ENCODE results near the gene NRN1.
"Not testable (repeated sequence)": the region's sequence is repeated elsewhere in the genome, so short reads cannot be mapped to it uniquely, and the experiment has no call there.

NRN1 gene, protein sequence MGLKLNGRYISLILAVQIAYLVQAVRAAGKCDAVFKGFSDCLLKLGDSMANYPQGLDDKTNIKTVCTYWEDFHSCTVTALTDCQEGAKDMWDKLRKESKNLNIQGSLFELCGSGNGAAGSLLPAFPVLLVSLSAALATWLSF

DNA sequence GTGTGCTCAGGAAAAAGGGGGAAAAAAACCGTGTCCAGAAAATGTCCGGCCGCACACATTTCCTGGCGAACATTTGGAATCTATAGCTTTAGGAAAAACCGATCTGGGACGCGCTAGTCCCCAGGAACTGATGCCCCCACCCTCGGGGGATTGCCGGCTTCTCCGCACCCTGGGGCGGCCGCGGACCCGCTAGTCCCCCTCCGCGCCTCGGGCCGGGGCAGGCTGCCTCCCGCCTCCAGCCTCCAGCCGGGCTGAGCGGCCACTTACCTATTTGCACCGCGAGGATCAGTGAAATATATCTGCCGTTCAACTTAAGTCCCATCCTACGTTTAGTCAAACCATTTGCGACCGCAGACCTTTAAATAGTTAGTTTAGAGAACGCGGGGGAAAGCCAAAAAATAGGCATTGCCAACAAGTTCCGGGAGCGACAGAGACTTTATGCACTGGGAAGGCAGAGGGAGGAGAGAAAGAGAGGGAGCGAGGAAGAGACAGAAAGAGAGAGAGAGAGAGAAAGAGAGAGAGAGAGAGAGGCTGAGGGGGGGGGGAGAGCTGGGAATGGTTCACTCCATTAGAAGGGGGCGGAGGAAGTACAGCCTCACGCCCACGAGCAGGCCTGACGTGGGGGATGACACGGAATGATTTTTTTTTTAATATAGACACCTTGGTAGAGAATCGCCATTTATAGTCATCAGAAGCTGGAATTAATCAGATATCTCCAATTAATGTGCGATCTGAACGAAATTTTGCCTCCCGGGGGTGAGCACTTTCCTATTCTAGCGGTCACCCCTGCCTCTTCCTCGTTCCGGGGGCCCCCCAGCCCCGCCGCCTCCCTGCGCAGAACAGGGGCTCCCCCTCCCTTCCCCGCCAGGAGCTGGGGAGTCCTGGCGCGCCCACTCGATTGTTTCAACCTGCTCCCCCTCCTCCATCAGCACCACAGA lies at the start of gene NRN1:
NRN1 (minus strand) TSS at position 498 of the 938 bp plus-strand sequence; CDS start at position 322, 176 bp downstream.
- Mint-ChIP-seq H3K4me1 (ENCODE audit: low read depth) (peaks cover 29% of the 10 kb centered on the region), H3K27ac (peak within 1 kb of the TSS; percentile 81), H3K36me3 (ENCODE audit: low read depth) (peaks cover 10% of the 10 kb centered on the region), H3K9me3 (peaks cover 13% of the 10 kb centered on the region), H3K27me3 (ENCODE audit: low read depth) (peaks cover 80% of the 10 kb centered on the region), H3K4me3 (peak within 1 kb of the TSS; percentile 85)
- DNase-seq (ENCODE audit: low spot score), result no peak

DNA sequence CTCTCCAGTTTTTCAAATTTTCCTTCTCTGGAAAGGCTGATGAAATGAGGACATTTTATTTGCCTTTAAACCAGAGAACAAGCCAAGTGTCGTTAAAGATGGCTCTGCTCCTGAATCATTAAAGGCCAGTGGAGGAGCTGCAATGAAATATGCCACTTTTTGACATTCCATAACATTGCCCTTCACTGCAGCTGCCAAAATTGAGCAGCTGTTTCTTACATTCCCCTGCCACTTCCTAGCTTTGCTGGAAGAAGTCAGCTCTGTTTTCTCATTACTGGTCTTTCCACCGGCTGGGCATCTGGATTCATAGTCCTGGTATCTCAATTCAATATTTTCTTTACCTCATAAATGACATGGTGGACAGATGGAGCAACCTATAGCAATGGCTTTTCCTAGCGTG lies 45.5 kb upstream of the NRN1 start:
- no peak for DNase-seq (ENCODE audit: low spot score)
- Mint-ChIP-seq H3K9me3 (no peaks in the 10 kb centered on the region), H3K27me3 (ENCODE audit: low read depth) (peaks cover 14% of the 10 kb centered on the region), H3K4me3 (no peak overlapping the region), H3K36me3 (ENCODE audit: low read depth) (no peaks in the 10 kb centered on the region), H3K27ac (no peak overlapping the region), H3K4me1 (ENCODE audit: low read depth) (no peaks in the 10 kb centered on the region)

DNA sequence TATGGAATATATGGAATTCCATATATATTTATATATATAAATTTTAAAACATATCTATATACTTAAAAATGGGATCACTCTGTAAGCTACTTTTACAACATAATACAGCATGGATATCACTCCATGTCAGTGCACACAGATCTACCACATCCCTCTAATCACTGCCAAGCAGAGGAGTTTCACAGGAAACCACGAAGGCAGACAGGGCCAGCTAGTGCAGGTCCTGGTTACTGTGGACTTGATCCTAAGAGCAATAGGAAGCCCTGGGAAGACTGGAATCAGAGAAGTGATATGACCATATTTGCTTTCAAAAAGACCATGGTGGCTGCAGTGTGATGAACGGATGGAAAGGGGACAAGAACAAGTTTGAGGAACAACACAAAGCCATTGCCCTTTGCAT lies 40.0 kb upstream of the NRN1 start:
- Mint-ChIP-seq H3K4me1 (ENCODE audit: low read depth) (no peaks in the 10 kb centered on the region), H3K36me3 (ENCODE audit: low read depth) (no peaks in the 10 kb centered on the region), H3K27me3 (ENCODE audit: low read depth) (peaks cover 5% of the 10 kb centered on the region), H3K27ac (no peak overlapping the region), H3K4me3 (no peak overlapping the region), H3K9me3 (no peaks in the 10 kb centered on the region)
- DNase-seq (ENCODE audit: low spot score), result no peak

DNA sequence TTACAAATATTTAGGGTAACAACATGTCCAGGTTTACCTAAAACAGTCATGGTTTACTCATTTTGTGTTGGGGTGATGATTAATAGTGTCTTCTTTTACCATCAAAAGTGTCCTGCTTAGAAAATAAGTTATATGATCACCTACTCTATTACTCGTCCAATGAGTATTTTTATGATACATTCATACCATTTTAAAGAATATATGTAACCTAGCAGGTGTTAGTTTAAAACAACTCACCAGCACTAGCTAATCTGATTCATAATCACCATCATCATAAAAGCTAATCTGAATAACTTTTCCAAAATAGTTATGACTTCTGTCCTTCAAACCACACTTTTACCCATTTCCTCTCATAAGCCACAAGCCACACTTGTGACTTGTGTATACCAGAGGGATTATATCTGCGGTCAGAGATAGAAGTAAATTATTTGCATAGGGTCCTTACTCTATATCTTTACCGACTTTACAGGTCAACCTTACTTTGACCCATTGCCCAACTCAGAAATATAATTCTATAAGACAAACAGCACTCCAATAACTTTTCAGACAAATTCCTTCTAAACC lies 33.3 kb upstream of the NRN1 start:
- DNase-seq (ENCODE audit: low spot score), result no peak
- Mint-ChIP-seq H3K4me1 (ENCODE audit: low read depth) (no peaks in the 10 kb centered on the region), H3K27ac (no peak overlapping the region), H3K4me3 (no peak overlapping the region), H3K27me3 (ENCODE audit: low read depth) (peaks cover 6% of the 10 kb centered on the region), H3K36me3 (ENCODE audit: low read depth) (no peaks in the 10 kb centered on the region), H3K9me3 (no peaks in the 10 kb centered on the region)

DNA sequence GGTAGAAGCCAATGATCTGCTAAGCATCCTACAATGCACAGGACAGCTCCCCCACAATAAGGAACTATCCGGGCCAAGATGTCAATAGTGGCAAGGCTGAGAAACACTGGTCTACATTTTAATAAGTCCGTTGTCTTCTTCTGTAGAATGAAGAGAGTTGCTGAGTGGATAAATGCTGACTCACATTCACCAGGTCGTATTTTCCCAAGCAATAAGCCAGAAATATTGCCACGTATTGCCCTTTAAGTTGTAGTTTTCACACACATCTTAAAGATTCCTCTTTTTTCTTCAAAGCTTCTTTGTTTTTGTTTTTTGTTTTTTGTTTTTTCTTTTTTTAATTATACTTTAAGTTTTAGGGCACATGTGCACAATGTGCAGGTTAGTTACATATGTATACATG lies 30.5 kb upstream of the NRN1 start:
- peaks cover 6% of the 10 kb centered on the region for H3K27me3 Mint-ChIP-seq (ENCODE audit: low read depth)
- DNase-seq (ENCODE audit: low spot score), result no peak
- H3K27ac Mint-ChIP-seq, result no peak overlapping the region
- H3K9me3 Mint-ChIP-seq, result no peaks in the 10 kb centered on the region
- H3K4me3 Mint-ChIP-seq, result no peak overlapping the region
- no peaks in the 10 kb centered on the region for H3K4me1 Mint-ChIP-seq (ENCODE audit: low read depth)
- H3K36me3 Mint-ChIP-seq (ENCODE audit: low read depth), result no peaks in the 10 kb centered on the region

DNA sequence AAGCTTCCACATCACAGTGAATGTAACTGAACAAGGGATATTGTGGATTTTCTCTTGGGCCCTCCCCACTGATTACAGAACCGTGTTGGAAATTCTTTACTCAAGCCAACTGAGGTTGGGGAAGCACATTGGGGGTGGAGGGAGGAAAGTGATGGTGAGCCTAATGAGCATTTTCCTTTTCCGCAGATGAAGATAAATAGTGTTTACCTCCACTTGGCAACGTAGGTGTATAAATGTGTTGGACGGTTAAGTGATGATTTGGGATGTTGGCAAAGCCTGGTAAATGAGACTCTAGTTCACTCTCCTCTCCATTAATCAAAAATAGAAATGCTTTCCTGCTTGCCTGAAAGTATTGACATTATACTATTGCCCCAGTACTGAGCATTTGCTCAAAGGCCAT lies 27.1 kb upstream of the NRN1 start:
- Mint-ChIP-seq H3K4me1 (ENCODE audit: low read depth) (no peaks in the 10 kb centered on the region), H3K9me3 (no peaks in the 10 kb centered on the region), H3K27ac (no peak overlapping the region), H3K27me3 (ENCODE audit: low read depth) (no peaks in the 10 kb centered on the region), H3K36me3 (ENCODE audit: low read depth) (no peaks in the 10 kb centered on the region), H3K4me3 (no peak overlapping the region)
- DNase-seq (ENCODE audit: low spot score), result no peak

DNA sequence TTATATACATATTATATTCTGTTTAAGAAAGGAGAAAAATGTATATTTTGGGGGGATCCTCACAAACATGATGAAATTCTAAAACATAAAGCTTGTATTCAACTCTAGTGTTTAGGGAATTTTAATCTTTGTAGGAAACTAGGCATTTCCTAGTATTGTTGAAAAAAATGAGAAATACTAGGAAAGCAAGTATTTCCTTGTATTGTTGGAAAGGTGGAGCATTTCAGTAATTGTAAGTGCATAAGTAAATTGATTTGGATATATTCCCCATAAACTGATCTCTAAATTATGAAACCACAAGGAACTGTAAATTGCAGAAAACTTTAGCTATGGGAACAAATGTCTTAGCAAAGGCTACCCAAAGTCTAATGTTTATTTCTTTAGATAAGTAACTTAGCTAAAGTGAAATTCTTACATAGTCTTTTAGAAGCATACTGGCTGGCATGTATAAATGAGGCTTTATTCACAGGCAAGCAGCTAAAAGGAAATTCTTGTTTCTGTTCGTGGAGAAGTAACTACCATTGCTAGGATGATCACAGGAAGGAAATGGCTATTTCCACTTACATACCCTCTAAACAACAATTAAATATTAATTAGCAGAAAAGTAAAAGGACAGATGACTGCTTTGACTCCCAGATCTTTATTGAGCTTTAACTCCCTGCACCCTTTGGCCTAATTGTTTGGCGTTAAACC lies 19.9 kb upstream of the NRN1 start:
- no peak overlapping the region for H3K4me3 Mint-ChIP-seq
- H3K4me1 Mint-ChIP-seq (ENCODE audit: low read depth), result no peaks in the 10 kb centered on the region
- H3K27ac Mint-ChIP-seq, result no peak overlapping the region
- no peaks in the 10 kb centered on the region for H3K9me3 Mint-ChIP-seq
- H3K27me3 Mint-ChIP-seq (ENCODE audit: low read depth), result no peaks in the 10 kb centered on the region
- no peaks in the 10 kb centered on the region for H3K36me3 Mint-ChIP-seq (ENCODE audit: low read depth)
- no peak for DNase-seq (ENCODE audit: low spot score)

DNA sequence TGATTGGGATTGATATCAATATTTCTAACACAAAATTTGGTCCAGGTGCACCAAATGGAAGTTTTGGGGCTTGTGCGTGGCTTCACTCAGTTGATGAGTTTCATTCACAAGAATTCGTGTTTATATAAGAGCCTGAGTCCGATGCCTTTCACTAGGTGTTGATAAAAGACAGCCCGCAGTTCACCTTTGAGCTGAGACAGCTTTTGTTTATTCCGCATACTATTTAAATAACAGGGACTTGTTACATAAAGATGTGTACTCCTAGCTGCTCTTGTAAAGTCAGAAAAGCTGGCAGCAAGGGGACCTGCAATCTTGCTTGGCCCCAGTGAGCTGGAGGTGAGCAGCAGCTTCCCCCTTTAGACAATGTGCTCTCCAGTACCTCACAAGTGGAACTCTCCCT lies 19.0 kb upstream of the NRN1 start:
- Mint-ChIP-seq H3K4me1 (ENCODE audit: low read depth) (no peaks in the 10 kb centered on the region), H3K27ac (no peak overlapping the region), H3K27me3 (ENCODE audit: low read depth) (no peaks in the 10 kb centered on the region), H3K9me3 (no peaks in the 10 kb centered on the region), H3K4me3 (no peak overlapping the region), H3K36me3 (ENCODE audit: low read depth) (no peaks in the 10 kb centered on the region)
- DNase-seq (ENCODE audit: low spot score), result no peak

DNA sequence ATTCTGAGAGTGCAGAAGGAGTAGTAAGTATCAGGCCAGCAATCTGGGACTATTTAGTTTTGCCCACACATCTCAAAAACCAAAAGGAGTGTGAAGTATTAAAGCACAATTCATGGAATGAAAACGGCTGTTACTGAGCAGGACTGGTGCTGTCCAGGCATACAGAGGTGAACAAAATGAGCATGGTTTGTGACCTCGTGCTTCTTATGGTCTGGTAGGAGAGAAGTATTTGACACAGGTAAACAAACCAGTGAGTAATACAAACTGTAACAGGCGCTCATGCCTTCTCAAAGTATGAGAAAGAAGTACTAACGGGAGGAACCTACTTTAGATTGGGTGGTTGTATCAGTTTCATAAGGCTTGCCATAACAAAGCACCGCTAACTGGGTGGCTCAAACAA lies 17.5 kb upstream of the NRN1 start:
- Mint-ChIP-seq H3K27me3 (ENCODE audit: low read depth) (no peaks in the 10 kb centered on the region), H3K4me1 (ENCODE audit: low read depth) (no peaks in the 10 kb centered on the region), H3K4me3 (no peak overlapping the region), H3K27ac (no peak overlapping the region), H3K36me3 (ENCODE audit: low read depth) (no peaks in the 10 kb centered on the region), H3K9me3 (no peaks in the 10 kb centered on the region)
- DNase-seq (ENCODE audit: low spot score), result no peak

DNA sequence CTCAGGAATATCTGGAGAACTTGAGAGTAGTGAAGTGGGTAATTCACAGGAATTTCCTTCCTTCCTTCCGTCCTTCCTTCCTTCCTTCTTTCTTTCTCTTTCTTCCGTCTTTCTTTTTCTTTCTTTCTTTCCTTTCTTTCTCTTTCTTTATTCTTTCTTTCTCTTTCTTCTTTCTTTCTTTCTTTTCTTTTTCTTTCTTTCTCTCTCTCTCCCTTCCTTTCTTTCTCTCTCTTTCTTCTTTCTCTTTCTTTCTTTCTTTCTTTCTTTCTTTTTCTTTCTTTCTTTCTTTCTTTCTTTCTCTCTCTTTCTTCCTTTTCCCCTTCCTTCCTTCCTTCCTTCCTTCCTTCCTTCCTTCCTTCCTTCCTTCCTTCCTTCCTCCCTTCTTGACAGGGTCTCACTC lies 16.1 kb upstream of the NRN1 start:
- H3K36me3 Mint-ChIP-seq (ENCODE audit: low read depth); H3K27me3 Mint-ChIP-seq (ENCODE audit: low read depth); H3K9me3 Mint-ChIP-seq; DNase-seq (ENCODE audit: low spot score); H3K4me3 Mint-ChIP-seq; H3K27ac Mint-ChIP-seq; H3K4me1 Mint-ChIP-seq (ENCODE audit: low read depth): not testable (repeated sequence)

DNA sequence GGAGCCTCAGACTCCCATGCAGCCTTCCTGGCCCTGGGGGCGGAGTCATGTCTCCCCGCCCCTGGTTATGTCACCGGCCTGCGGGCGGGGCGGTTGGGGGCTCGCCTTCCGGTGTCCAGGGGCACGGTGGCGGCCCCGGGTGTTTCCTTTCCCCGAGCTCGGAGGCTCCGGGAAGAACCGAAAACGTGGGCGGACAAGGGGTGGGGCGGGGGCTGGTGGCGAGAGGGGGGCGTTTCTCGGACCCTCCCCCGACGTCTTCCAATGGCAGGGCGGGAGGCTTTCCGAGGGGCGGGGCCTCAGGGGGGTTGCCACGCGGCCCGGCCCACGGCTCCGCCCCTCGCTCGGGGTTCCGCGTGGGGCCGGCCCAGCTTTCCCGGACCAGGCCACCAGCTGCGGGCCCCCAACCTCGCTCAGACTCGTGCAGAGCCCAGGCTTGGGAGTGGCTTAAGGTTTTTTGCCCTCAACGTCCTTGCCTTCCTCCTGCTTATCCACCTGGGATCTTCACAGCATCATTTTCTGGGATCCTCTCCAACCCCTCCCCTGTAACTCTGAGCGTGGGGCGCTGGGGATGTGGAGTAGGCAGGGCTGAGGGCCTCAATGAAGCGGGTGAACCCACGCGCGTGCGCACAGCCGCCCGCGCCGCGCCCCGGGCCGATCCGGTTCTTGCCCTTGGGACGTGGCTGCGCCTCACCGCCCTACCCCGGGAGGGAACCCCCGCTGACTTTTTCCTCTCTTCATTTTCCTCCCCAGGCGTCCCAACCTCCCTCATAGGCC lies 2.1 kb upstream of the NRN1 start:
- peaks cover 13% of the 10 kb centered on the region for H3K9me3 Mint-ChIP-seq
- peaks cover 76% of the 10 kb centered on the region for H3K27me3 Mint-ChIP-seq (ENCODE audit: low read depth)
- H3K27ac Mint-ChIP-seq, result no peak overlapping the region
- peak; percentile 35 for DNase-seq (ENCODE audit: low spot score)
- peaks cover 9% of the 10 kb centered on the region for H3K36me3 Mint-ChIP-seq (ENCODE audit: low read depth)
- peak overlapping the region; percentile 85 for H3K4me3 Mint-ChIP-seq
- H3K4me1 Mint-ChIP-seq (ENCODE audit: low read depth), result peaks cover 26% of the 10 kb centered on the region

DNA sequence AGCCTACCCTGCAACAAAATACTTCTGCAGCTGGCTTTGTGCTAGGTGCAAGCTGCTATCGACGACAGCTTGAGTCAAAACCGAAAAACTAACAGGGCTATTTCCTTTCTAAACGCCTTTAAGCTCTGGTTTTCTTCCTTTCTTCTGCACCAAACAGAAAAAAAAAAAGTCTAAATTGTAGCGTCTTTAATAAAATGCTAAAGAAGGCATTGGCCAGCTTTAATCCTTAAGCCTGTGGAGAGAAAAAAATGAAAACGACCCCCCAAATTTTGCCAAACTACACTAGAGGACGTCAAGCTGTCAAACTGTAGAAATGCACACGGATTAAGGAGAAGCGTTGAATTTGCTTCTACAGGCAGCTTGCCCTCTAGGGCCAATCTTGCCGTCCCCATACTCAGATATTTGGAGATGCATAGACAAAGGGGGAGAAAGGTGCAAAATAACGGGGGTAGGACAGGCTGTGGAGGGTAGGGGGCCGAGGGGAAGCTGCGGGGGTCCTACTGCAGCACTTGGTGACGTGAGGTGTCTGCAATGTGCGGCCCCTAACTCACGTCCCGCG lies 1.4 kb upstream of the NRN1 start:
- Mint-ChIP-seq H3K9me3 (peaks cover 13% of the 10 kb centered on the region), H3K36me3 (ENCODE audit: low read depth) (peaks cover 9% of the 10 kb centered on the region), H3K27ac (peak overlapping the region; percentile 49), H3K4me3 (peak overlapping the region; percentile 85), H3K27me3 (ENCODE audit: low read depth) (peaks cover 79% of the 10 kb centered on the region), H3K4me1 (ENCODE audit: low read depth) (peaks cover 26% of the 10 kb centered on the region)
- no peak for DNase-seq (ENCODE audit: low spot score)

DNA sequence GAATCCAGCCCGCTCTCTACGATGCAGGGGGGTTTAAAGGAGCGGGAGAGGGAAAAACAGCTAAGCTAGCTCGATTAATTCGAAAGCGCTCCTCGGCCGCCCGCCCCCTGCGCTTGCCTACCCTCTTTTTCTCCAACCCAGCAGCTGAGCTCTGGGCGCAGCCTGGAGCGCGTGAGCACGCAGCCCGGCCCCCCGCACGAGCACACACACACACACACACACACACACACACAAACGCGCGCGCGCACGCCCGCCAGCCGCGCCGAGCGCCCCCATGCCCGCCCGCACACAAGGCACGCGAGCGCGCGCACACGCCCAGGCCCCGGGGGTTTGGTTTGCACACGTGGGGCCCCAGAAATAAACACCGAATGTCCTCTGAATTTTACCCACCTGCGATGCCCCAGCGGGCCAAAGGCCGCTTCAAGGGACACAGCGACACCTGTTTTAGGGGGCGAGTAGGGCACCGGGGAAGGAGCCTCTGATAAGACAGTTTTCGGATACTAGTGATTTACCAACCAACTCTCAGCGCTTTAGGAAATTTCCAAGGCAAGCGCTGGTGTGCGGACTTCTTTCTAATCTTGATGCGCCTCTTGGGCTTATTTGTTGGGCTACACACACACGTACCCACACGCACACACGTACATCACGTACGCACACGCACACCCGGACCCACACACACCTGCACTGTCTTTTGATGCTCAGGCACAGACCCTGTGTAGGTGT lies 802 bp upstream of the NRN1 start:
- peaks cover 9% of the 10 kb centered on the region for H3K36me3 Mint-ChIP-seq (ENCODE audit: low read depth)
- peak overlapping the region; percentile 85 for H3K4me3 Mint-ChIP-seq
- peaks cover 29% of the 10 kb centered on the region for H3K4me1 Mint-ChIP-seq (ENCODE audit: low read depth)
- H3K9me3 Mint-ChIP-seq, result peaks cover 13% of the 10 kb centered on the region
- DNase-seq (ENCODE audit: low spot score), result no peak
- peaks cover 80% of the 10 kb centered on the region for H3K27me3 Mint-ChIP-seq (ENCODE audit: low read depth)
- H3K27ac Mint-ChIP-seq, result peak overlapping the region; percentile 49
